HAP-1 (cell line): Measurements from ENCODE around the gene SEMA4C.
"Not testable (repeated sequence)": the region's sequence is repeated elsewhere in the genome, so short reads cannot be mapped to it uniquely, and the experiment has no call there.

ENCODE experiments used
- DNase-seq, 2 experiments: peaks; one replicate each; pipeline ENCODE4 v3.0.0-alpha.2; 2016 to 2020; ENCODE audit warnings: low spot score in 2 of 2
- H3K27me3 ChIP-seq: fragments of 250-450 bp; sonication (Bioruptor Pico); 2 replicates; pipeline ENCODE4 v1.5.1; 2020; ENCODE audit warnings: low read depth, mild to moderate bottlenecking, moderate library complexity
- H3K36me3 ChIP-seq: fragments of 250-450 bp; sonication (Bioruptor Pico); replicated peaks from 2 replicates; pipeline ENCODE4 v1.5.1; 2020; ENCODE audit warnings: mild to moderate bottlenecking
- H3K4me1 ChIP-seq: fragments of 250-450 bp; sonication (Bioruptor Pico); 2 replicates; pipeline ENCODE4 v1.5.1; 2020; ENCODE audit warnings: mild to moderate bottlenecking
- H3K4me3 ChIP-seq: fragments of 250-450 bp; sonication (Bioruptor Pico); 2 replicates; pipeline ENCODE4 v1.5.1; 2020; ENCODE audit warnings: mild to moderate bottlenecking, moderate library complexity
- H3K9me3 ChIP-seq: fragments of 250-450 bp; sonication (Bioruptor Pico); 2 replicates; pipeline ENCODE4 v1.5.1; 2020; ENCODE audit warnings: mild to moderate bottlenecking, moderate library complexity
- in situ Hi-C: fragments of 300-500 bp; cut with MboI; formaldehyde crosslinking; loops from 3 replicates; pipeline ENCODE4 v1.14.3; 2020; ENCODE audit warnings: low sequenced_read_pairs, inconsistent platforms, mixed read lengths

The SEMA4C gene

GRCh38 chr2:96870626-96871255 is 861 bp upstream of the SEMA4C start:
- DNase-seq: peak; percentile 54 to 63
- H3K4me1 ChIP-seq: peaks cover 10% of the 10 kb centered on the region
- H3K36me3 ChIP-seq: peaks cover 18% of the 10 kb centered on the region
- in situ Hi-C loops: loop anchor here (25.0 kb wide), 1 partner anchor 242 kb away; the partner anchor contains the start of gene ANKRD36
- no peaks in the 10 kb centered on the region for H3K27me3 ChIP-seq
- no peaks in the 10 kb centered on the region for H3K9me3 ChIP-seq
- peak overlapping the region; percentile 94 for H3K4me3 ChIP-seq

- Histone ChIP-seq H3K36me3 (peaks cover 31% of the 10 kb centered on the region), H3K4me3 (peak overlapping the region; percentile 94), H3K4me1 (peaks cover 10% of the 10 kb centered on the region), H3K9me3 (no peaks in the 10 kb centered on the region), H3K27me3 (no peaks in the 10 kb centered on the region)
- in situ Hi-C loops: loop anchor here (25.0 kb wide), 1 partner anchor 243 kb away; the partner anchor contains the start of gene ANKRD36
- peak; percentile 52 to 83 for DNase-seq
These were observed 529 bp downstream of the SEMA4C start for GRCh38 chr2:96869281-96869821.

GRCh38 chr2:96868555-96869280 is 1.2 kb downstream of the SEMA4C start:
- peaks cover 10% of the 10 kb centered on the region for H3K4me1 ChIP-seq
- H3K27me3 ChIP-seq: no peaks in the 10 kb centered on the region
- in situ Hi-C loops: loop anchor here (25.0 kb wide), 1 partner anchor 244 kb away; the partner anchor contains the start of gene ANKRD36
- H3K36me3 ChIP-seq: peaks cover 38% of the 10 kb centered on the region
- no peaks in the 10 kb centered on the region for H3K9me3 ChIP-seq
- peak; percentile 90 to 94 for DNase-seq
- H3K4me3 ChIP-seq: peak overlapping the region; percentile 94

GRCh38 chr2:96867756-96868554 is 1.9 kb downstream of the SEMA4C start:
- peaks cover 10% of the 10 kb centered on the region for H3K4me1 ChIP-seq
- in situ Hi-C loops: loop anchor here (25.0 kb wide), 1 partner anchor 244 kb away; the partner anchor contains the start of gene ANKRD36
- DNase-seq: no peak
- peaks cover 45% of the 10 kb centered on the region for H3K36me3 ChIP-seq
- no peaks in the 10 kb centered on the region for H3K9me3 ChIP-seq
- H3K4me3 ChIP-seq: peak overlapping the region; percentile 94
- H3K27me3 ChIP-seq: no peaks in the 10 kb centered on the region

DNA sequence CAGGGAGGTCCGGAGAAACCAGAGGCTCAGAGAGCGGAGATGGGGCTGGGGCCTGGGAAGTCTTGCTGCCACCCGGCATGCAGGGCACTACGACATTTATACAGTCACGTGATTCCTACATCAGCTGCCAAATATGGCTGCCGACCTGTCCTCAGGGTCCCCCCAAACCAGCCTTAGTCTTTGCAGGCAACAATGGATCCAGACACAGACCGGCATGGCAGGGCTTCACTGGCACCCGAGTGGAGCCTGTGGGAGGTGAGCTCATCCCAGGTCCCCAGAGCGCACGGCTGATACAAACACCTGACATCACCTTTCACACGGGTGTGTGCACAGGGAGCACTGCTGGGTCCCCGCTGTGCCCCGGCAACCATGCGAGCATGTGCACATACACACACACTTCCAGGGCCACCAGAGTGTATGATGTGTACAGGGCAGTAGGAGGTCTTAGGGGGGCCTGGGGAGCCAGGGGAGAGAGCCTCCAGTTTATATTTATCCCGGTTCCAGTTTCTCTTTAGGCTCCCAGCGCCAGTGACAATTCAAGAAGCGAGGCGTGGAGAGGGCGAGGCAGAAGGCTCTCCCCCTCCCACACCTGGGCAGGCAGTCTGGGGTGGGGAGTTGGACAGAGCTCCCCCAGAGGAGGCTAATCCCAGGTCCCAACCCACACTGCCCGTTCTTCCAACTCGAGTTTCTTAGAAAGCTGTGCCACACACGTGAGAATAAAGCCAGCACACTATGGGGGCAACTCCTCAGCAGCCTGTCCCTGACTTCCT is 2.7 kb downstream of the SEMA4C start:
- Histone ChIP-seq H3K4me3 (peak overlapping the region; percentile 94), H3K36me3 (peaks cover 49% of the 10 kb centered on the region), H3K4me1 (peaks cover 10% of the 10 kb centered on the region), H3K27me3 (no peaks in the 10 kb centered on the region), H3K9me3 (no peaks in the 10 kb centered on the region)
- no peak for DNase-seq
- in situ Hi-C loops: loop anchor here (25.0 kb wide), 1 partner anchor 245 kb away; the partner anchor contains the start of gene ANKRD36

DNA sequence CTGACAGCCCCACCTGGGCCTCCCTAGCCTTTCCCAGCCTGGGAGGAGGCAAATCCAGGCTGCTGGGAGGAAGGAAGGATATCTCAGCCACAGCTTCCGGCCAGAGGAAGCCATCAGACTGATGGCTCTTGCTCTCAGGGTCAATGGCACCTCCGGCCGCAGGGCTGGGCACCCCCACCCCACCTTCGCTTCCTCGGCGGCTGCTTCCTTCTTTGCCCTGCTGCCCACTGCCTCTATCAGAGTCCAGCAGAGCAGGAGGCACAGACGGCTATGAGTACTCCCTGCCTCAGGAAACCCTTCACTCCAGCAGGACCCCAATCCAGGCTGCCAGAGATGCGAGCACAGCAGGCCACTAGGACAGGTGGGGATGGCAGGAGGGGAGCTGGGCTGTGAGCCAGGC is 3.3 kb downstream of the SEMA4C start:
- no peaks in the 10 kb centered on the region for H3K27me3 ChIP-seq
- H3K9me3 ChIP-seq: no peaks in the 10 kb centered on the region
- H3K4me1 ChIP-seq: peaks cover 10% of the 10 kb centered on the region
- H3K36me3 ChIP-seq: peaks cover 54% of the 10 kb centered on the region
- H3K4me3 ChIP-seq: no peak overlapping the region
- in situ Hi-C loops: loop anchor here (25.0 kb wide), 1 partner anchor 246 kb away; the partner anchor contains the start of gene ANKRD36
- no peak for DNase-seq

- Histone ChIP-seq H3K4me1 (peaks cover 9% of the 10 kb centered on the region), H3K27me3 (no peaks in the 10 kb centered on the region), H3K4me3 (no peak overlapping the region), H3K36me3 (peaks cover 59% of the 10 kb centered on the region), H3K9me3 (no peaks in the 10 kb centered on the region)
- in situ Hi-C loops: loop anchor here (25.0 kb wide), 1 partner anchor 246 kb away; the partner anchor contains the start of gene ANKRD36
- DNase-seq: no peak
These were observed 3.7 kb downstream of the SEMA4C start for GRCh38 chr2:96866149-96866548.

DNA sequence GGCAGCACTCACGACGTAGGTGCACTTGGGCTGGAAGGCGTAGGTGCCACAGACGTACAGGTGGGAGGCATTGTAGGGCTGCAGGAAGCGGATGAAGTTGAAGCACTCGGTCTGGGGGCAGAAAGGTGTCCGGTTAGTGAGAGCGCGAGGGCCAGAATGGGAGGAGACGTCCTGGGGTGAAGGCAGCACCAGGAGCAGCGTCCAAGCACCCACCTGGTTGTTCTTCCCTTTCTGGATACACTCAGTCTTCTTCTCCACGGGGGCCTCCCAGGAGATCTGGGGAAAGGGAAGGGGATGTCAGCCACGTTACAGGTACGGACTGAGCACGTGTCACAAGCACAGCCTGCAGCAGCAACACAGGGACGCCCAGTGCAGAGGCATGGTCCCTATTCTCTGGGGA is 4.2 kb downstream of the SEMA4C start:
- Histone ChIP-seq H3K36me3 (peaks cover 64% of the 10 kb centered on the region), H3K4me1 (peaks cover 4% of the 10 kb centered on the region), H3K27me3 (no peaks in the 10 kb centered on the region), H3K4me3 (no peak overlapping the region), H3K9me3 (no peaks in the 10 kb centered on the region)
- DNase-seq: no peak
- in situ Hi-C loops: loop anchor here (25.0 kb wide), 1 partner anchor 247 kb away; the partner anchor contains the start of gene ANKRD36

DNA sequence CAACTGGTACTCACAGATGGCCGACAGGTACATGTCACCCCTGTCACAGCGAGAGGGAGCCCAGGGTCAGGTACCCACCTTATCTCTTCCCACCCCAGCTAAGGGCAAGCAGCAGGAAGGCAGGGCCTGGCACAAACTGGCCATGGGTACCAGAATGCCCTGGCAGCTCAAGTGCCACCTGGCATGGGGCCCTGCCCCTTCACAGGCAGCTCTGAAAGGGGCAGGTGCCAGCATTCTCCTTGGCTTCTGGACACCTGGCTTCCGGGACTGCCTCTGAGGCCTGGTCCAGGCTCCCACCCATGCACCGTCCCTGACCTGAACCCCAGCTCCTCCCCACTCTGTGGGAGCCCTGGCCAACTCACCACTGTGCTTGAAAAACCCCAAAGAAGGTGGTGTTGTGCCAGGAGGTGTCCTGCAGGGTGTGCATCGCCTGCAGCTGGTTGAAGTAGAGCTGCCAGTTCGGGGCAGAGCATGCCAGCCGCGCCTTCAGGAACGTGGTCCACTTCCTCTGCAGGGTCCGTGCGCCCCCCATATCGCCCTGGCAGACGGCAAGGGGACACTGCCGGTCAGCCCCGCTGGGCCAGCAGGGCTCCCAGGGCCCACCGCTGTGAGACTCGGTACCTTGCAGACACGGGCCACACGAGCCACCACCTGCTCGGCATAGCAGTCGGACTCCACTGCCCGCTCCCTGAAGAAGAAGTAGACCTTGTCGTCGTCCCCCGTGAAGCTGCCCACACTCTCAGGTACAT is 5.4 kb downstream of the SEMA4C start:
- Histone ChIP-seq H3K9me3 (no peaks in the 10 kb centered on the region), H3K36me3 (peaks cover 70% of the 10 kb centered on the region), H3K4me1 (no peaks in the 10 kb centered on the region), H3K4me3 (no peak overlapping the region), H3K27me3 (no peaks in the 10 kb centered on the region)
- no peak for DNase-seq
- in situ Hi-C loops: loop anchor here (25.0 kb wide), 1 partner anchor 248 kb away; the partner anchor contains the start of gene ANKRD36

- peaks cover 70% of the 10 kb centered on the region for H3K36me3 ChIP-seq
- in situ Hi-C loops: loop anchor here (25.0 kb wide), 1 partner anchor 249 kb away; the partner anchor contains the start of gene ANKRD36
- H3K4me1 ChIP-seq: peaks cover under 1% of the 10 kb centered on the region; the same call in 1 of the 2 replicates
- no peaks in the 10 kb centered on the region for H3K9me3 ChIP-seq
- no peak overlapping the region for H3K4me3 ChIP-seq
- no peaks in the 10 kb centered on the region for H3K27me3 ChIP-seq
- DNase-seq: no peak
These were observed 6.1 kb downstream of the SEMA4C start for GRCh38 chr2:96863575-96864342.

GRCh38 chr2:96863056-96863455 is 6.8 kb downstream of the SEMA4C start:
- H3K4me3 ChIP-seq, DNase-seq, H3K27me3 ChIP-seq, H3K9me3 ChIP-seq, H3K4me1 ChIP-seq: not testable (repeated sequence)
- in situ Hi-C loops: loop anchor here (25.0 kb wide), 1 partner anchor 249 kb away; the partner anchor contains the start of gene ANKRD36
- H3K36me3 ChIP-seq: peaks cover 70% of the 10 kb centered on the region
